Measurements from ENCODE around the gene ITGA5. TPM values are rescaled to one million over a fixed set of nuclear protein-coding genes. Genes with fewer than 3 reads are reported as not detected.

The ITGA5 gene
- total RNA-seq, 1 donor from 2014 or later: 100 TPM

- Mint-ChIP-seq H3K27ac (ENCODE audit: unreplicated experiment) (peak overlapping the region; percentile 82), H3K27me3 (ENCODE audit: unreplicated experiment) (no peaks in the 10 kb centered on the region), H3K9me3 (ENCODE audit: unreplicated experiment) (no peaks in the 10 kb centered on the region), H3K4me3 (ENCODE audit: unreplicated experiment) (peak overlapping the region; percentile 70), H3K36me3 (ENCODE audit: unreplicated experiment) (no peaks in the 10 kb centered on the region), H3K4me1 (ENCODE audit: unreplicated experiment) (peaks cover 68% of the 10 kb centered on the region)
- DNase-seq (ENCODE audit: extremely low spot score, unreplicated experiment): peak; percentile 95
- peak; percentile 97 for TF ChIP-seq CTCF (IDR thresholded peaks at IDR 0.05)
Observed at GRCh38 chr12:54370171-54370730, 48.8 kb downstream of the ITGA5 start.

- peak overlapping the region; percentile 62 for H3K4me3 Mint-ChIP-seq (ENCODE audit: unreplicated experiment)
- TF ChIP-seq CTCF (IDR thresholded peaks at IDR 0.05): no peak
- H3K27me3 Mint-ChIP-seq (ENCODE audit: unreplicated experiment): no peaks in the 10 kb centered on the region
- H3K9me3 Mint-ChIP-seq (ENCODE audit: unreplicated experiment): no peaks in the 10 kb centered on the region
- peaks cover 62% of the 10 kb centered on the region for H3K4me1 Mint-ChIP-seq (ENCODE audit: unreplicated experiment)
- no peaks in the 10 kb centered on the region for H3K36me3 Mint-ChIP-seq (ENCODE audit: unreplicated experiment)
- no peak for DNase-seq (ENCODE audit: extremely low spot score, unreplicated experiment)
- peak overlapping the region; percentile 68 for H3K27ac Mint-ChIP-seq (ENCODE audit: unreplicated experiment)
Observed at GRCh38 chr12:54369597-54370131, 49.4 kb downstream of the ITGA5 start.

- Mint-ChIP-seq H3K4me3 (ENCODE audit: unreplicated experiment) (peak overlapping the region; percentile 62), H3K27me3 (ENCODE audit: unreplicated experiment) (no peaks in the 10 kb centered on the region), H3K4me1 (ENCODE audit: unreplicated experiment) (peaks cover 55% of the 10 kb centered on the region), H3K36me3 (ENCODE audit: unreplicated experiment) (no peaks in the 10 kb centered on the region), H3K27ac (ENCODE audit: unreplicated experiment) (peak overlapping the region; percentile 68), H3K9me3 (ENCODE audit: unreplicated experiment) (no peaks in the 10 kb centered on the region)
- peak; percentile 95 for DNase-seq (ENCODE audit: extremely low spot score, unreplicated experiment)
- peak; percentile 86 for TF ChIP-seq CTCF (IDR thresholded peaks at IDR 0.05)
Observed at GRCh38 chr12:54368709-54369596, 50.1 kb downstream of the ITGA5 start.

- Mint-ChIP-seq H3K4me1 (ENCODE audit: unreplicated experiment) (peaks cover 47% of the 10 kb centered on the region), H3K4me3 (ENCODE audit: unreplicated experiment) (peak overlapping the region; percentile 47), H3K27ac (ENCODE audit: unreplicated experiment) (peak overlapping the region; percentile 68), H3K27me3 (ENCODE audit: unreplicated experiment) (no peaks in the 10 kb centered on the region), H3K36me3 (ENCODE audit: unreplicated experiment) (no peaks in the 10 kb centered on the region), H3K9me3 (ENCODE audit: unreplicated experiment) (no peaks in the 10 kb centered on the region)
- DNase-seq (ENCODE audit: extremely low spot score, unreplicated experiment): no peak
- TF ChIP-seq CTCF (IDR thresholded peaks at IDR 0.05): no peak
Observed at GRCh38 chr12:54368025-54368708, 50.9 kb downstream of the ITGA5 start.

Measured in osteocyte (in vitro differentiated cells).